Natural killer cell (primary cell): Measurements from ENCODE around the gene MGP. TPM values are rescaled to one million over a fixed set of nuclear protein-coding genes. Genes with fewer than 3 reads are reported as not detected.

ENCODE experiments used
- ATAC-seq, 3 donors: fragments of 150-1000 bp in 2 of 3; fragments of 200-7000 bp in 1 of 3; cut with Tn5 transposase; 1 replicate in 1 of 3; 2 replicates in 2 of 3; pipeline ENCODE4 v1.10.0; 2021; ENCODE audit warnings: mild to moderate bottlenecking in 2 of 3, moderate library complexity in 2 of 3
- DNase-seq, 2 donors: peaks; one replicate each; pipeline versions ENCODE4 v3.0.0 to v3.0.0-alpha.2; 2013 to 2021; ENCODE audit warnings: mixed read lengths in 1 of 2
- H3K27ac ChIP-seq: one replicate; pipeline ENCODE4 v1.5.1; 2013; ENCODE audit warnings: mild to moderate bottlenecking, low read length
- H3K27me3 ChIP-seq: one replicate; pipeline ENCODE4 v1.6.1; 2013; ENCODE audit warnings: low read length; ENCODE audit not compliant: control insufficient read depth, insufficient read depth
- H3K36me3 ChIP-seq: one replicate; pipeline ENCODE4 v1.6.1; 2013; ENCODE audit warnings: low read length; ENCODE audit not compliant: control insufficient read depth, insufficient read depth
- H3K4me1 ChIP-seq: one replicate; pipeline ENCODE4 v1.6.1; 2013; ENCODE audit warnings: low read length; ENCODE audit not compliant: control insufficient read depth, insufficient read depth
- H3K4me3 ChIP-seq: one replicate; pipeline ENCODE4 v1.5.1; 2013; ENCODE audit warnings: low read length
- H3K9me3 ChIP-seq: one replicate; pipeline ENCODE4 v1.6.1; 2013; ENCODE audit warnings: low read length; ENCODE audit not compliant: control insufficient read depth, insufficient read depth
- H3K27ac Mint-ChIP-seq, 2 donors: one replicate each; pipeline ENCODE4 v1.8.0; 2022; ENCODE audit warnings: mild to moderate bottlenecking in 2 of 2, mixed read lengths in 2 of 2, moderate library complexity in 1 of 2
- H3K27me3 Mint-ChIP-seq, 2 donors: one replicate each; pipeline ENCODE4 v1.8.0; 2022; ENCODE audit warnings: low read depth in 2 of 2, mixed read lengths in 2 of 2
- H3K36me3 Mint-ChIP-seq: one replicate; pipeline ENCODE4 v1.8.0; 2022; ENCODE audit warnings: mixed read lengths
- H3K4me1 Mint-ChIP-seq, 2 donors: one replicate each; pipeline ENCODE4 v1.8.0; 2022; ENCODE audit warnings: mixed read lengths in 2 of 2
- H3K4me3 Mint-ChIP-seq: one replicate; pipeline ENCODE4 v1.8.0; 2022; ENCODE audit warnings: mild to moderate bottlenecking, moderate library complexity, mixed read lengths
- H3K9me3 Mint-ChIP-seq, 2 donors: one replicate each; pipeline ENCODE4 v1.8.0; 2022; ENCODE audit warnings: mixed read lengths in 2 of 2
- WGBS: methylation state at CpG from one replicate; pipeline ENCODE4 v1.1.7; 2013; ENCODE audit warnings: missing lambda C conversion rate; ENCODE audit not compliant: insufficient coverage; 5-methylcytosine and 5-hydroxymethylcytosine counted together
- intact Hi-C: fragments of 100-400 bp; cut with micrococcal nuclease; formaldehyde crosslinking; loops from one replicate; pipeline ENCODE4 v1.14.2; 2022
- total RNA-seq, 4 donors: library from RNA; stranded (reverse); fragments of 120-200 nt in 1 of 4; gene quantifications; one replicate each; pipeline versions ENCODE4 v1.2.3 to v1.2.4, GENCODE V29; 2013 to 2022
- TF ChIP-seq, protein P1 (sequence below): fragments of 200-600 bp; IDR thresholded peaks from one replicate; pipeline ENCODE4 v1.8.0; 2022; ENCODE audit warnings: antibody characterized with exemption

Gene MGP
- total RNA-seq, 3 donors from 2014 or later (not counting 1 experiment from before 2014, with no cell fraction given): 0.89 to 1.1 TPM; not detected in 1

DNA sequence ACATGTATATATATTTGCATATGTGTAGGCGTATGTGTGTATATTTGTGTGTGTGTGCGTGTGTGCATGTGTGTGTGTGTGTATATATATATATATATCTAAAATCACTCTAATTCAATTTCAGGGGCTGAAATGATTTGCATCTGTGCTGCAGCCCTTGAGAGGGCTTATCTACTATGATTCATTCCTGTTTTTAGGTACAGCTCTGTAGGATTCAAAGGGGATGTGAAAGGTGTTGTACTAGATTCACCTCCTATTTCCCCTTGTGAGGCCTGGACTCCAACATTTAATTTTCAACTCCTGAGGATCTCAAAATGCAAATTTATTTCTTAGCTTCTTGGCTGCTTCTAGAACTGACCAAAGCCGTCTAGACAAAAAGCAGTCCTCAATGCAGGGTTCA, 41.6 kb upstream of the MGP start:
- Histone ChIP-seq H3K4me1 (no peaks in the 10 kb centered on the region), H3K36me3 (peaks cover 38% of the 10 kb centered on the region), H3K9me3 (no peaks in the 10 kb centered on the region), H3K27me3 (no peaks in the 10 kb centered on the region), H3K4me3 (no peak overlapping the region), H3K27ac (no peak overlapping the region)
- WGBS: 76% methylated on average over 1 of the region's 3 CpGs
- intact Hi-C loops: no loop called here
- H3K4me1 Mint-ChIP-seq: no peaks in the 10 kb centered on the region
- TF ChIP-seq, protein P1, sequence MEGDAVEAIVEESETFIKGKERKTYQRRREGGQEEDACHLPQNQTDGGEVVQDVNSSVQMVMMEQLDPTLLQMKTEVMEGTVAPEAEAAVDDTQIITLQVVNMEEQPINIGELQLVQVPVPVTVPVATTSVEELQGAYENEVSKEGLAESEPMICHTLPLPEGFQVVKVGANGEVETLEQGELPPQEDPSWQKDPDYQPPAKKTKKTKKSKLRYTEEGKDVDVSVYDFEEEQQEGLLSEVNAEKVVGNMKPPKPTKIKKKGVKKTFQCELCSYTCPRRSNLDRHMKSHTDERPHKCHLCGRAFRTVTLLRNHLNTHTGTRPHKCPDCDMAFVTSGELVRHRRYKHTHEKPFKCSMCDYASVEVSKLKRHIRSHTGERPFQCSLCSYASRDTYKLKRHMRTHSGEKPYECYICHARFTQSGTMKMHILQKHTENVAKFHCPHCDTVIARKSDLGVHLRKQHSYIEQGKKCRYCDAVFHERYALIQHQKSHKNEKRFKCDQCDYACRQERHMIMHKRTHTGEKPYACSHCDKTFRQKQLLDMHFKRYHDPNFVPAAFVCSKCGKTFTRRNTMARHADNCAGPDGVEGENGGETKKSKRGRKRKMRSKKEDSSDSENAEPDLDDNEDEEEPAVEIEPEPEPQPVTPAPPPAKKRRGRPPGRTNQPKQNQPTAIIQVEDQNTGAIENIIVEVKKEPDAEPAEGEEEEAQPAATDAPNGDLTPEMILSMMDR: no peak
- peak overlapping the region in 1 of 2 donors; percentile 19 for H3K27ac Mint-ChIP-seq
- H3K4me3 Mint-ChIP-seq: no peak overlapping the region
- no peaks in the 10 kb centered on the region for H3K27me3 Mint-ChIP-seq
- ATAC-seq (no peak), DNase-seq (no peak)
- H3K36me3 Mint-ChIP-seq: no peaks in the 10 kb centered on the region
- H3K9me3 Mint-ChIP-seq: no peaks in the 10 kb centered on the region

DNA sequence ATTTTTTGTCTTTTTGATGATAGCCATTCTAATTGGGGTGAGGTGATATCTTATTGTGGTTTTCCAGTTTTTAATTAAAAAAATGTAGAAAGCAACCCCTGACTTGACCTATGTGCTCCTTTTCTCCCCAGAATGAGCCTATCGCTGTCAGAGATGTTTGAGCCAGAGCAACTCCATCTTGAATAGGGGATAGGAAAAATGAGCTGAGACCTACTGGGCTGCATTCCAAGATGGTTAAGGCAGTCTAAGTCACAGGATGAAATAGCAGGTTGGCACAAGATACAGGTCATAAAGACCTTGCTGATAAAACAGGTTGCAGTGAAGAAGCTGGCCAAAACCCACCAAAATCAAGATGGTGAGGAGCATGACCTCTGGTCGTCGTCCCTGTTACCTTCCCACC, 38.9 kb upstream of the MGP start:
- Mint-ChIP-seq H3K27ac (no peak overlapping the region), H3K4me1 (peaks cover 16 to 20% of the 10 kb centered on the region in 2 donors), H3K36me3 (peaks cover 11% of the 10 kb centered on the region), H3K4me3 (no peak overlapping the region), H3K9me3 (no peaks in the 10 kb centered on the region), H3K27me3 (no peaks in the 10 kb centered on the region)
- Histone ChIP-seq H3K9me3 (no peaks in the 10 kb centered on the region), H3K36me3 (peaks cover 26% of the 10 kb centered on the region), H3K27me3 (no peaks in the 10 kb centered on the region), H3K4me1 (peaks cover 4% of the 10 kb centered on the region), H3K4me3 (no peak overlapping the region), H3K27ac (no peak overlapping the region)
- 94% methylated on average over 3 of the region's 3 CpGs for WGBS
- no peak for ATAC-seq
- DNase-seq: no peak
- TF ChIP-seq, protein P1: no peak
- intact Hi-C loops: no loop called here

DNA sequence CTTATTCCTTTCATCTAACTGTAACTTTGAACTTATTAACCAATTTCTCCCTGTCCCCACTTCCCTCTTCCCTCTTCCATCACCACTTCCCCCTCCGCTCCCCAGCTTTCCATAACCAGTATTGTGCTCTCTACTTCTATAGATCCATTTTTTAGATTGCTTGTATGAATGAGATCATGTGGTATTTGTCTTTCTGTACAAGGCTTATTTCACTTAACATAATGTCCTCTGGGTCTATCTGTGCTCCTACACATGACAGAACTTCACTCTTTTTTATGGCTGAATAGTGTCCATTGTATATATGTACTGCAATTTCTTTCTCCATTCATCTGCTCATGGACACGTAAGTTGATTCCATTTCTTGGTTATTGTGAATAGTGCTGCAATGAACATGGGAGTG, 38.3 kb upstream of the MGP start:
- no peak overlapping the region for H3K27ac ChIP-seq
- no peaks in the 10 kb centered on the region for H3K9me3 ChIP-seq
- intact Hi-C loops: no loop called here
- peaks cover 26% of the 10 kb centered on the region for H3K36me3 ChIP-seq
- H3K4me3 ChIP-seq: no peak overlapping the region
- no peak overlapping the region for H3K27ac Mint-ChIP-seq
- H3K9me3 Mint-ChIP-seq: no peaks in the 10 kb centered on the region
- no peaks in the 10 kb centered on the region for H3K27me3 Mint-ChIP-seq
- peaks cover 11% of the 10 kb centered on the region for H3K36me3 Mint-ChIP-seq
- TF ChIP-seq, protein P1: no peak
- peaks cover 4% of the 10 kb centered on the region for H3K4me1 ChIP-seq
- peaks cover 16 to 20% of the 10 kb centered on the region in 2 donors for H3K4me1 Mint-ChIP-seq
- WGBS: 80% methylated on average over 1 of the region's 2 CpGs
- DNase-seq: no peak
- no peak for ATAC-seq
- no peaks in the 10 kb centered on the region for H3K27me3 ChIP-seq
- H3K4me3 Mint-ChIP-seq: no peak overlapping the region

DNA sequence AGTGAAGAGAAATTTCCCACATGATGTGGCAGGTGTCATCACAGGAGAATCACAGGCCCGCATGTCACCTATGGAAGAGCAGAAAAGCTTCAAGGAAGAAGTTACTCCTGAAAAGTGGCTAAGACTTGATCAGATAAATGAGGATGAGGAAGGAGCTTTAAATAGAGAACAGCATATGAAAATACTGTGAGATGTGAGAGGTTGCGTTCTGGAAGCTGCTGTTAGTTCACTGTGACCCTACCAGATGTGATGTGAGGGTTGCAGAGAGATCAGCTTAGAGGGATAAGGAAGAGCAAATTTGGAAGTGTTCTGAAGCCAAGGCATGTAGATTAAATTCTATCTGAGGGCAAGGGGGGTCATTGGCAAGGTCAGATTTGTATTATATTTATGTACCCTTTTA, 35.6 kb upstream of the MGP start:
- ATAC-seq: no peak
- no peak for DNase-seq
- TF ChIP-seq, protein P1: no peak
- H3K36me3 Mint-ChIP-seq: peaks cover 30% of the 10 kb centered on the region
- Histone ChIP-seq H3K36me3 (peaks cover 45% of the 10 kb centered on the region), H3K4me3 (no peak overlapping the region), H3K9me3 (no peaks in the 10 kb centered on the region), H3K27ac (peak overlapping the region; percentile 17), H3K4me1 (peaks cover 4% of the 10 kb centered on the region), H3K27me3 (no peaks in the 10 kb centered on the region)
- WGBS: 82% methylated on average over 2 of the region's 2 CpGs
- H3K4me3 Mint-ChIP-seq: no peak overlapping the region
- intact Hi-C loops: no loop called here
- peak overlapping the region; percentile 70 to 75 for H3K27ac Mint-ChIP-seq
- no peaks in the 10 kb centered on the region for H3K9me3 Mint-ChIP-seq
- H3K4me1 Mint-ChIP-seq: peaks cover 16 to 20% of the 10 kb centered on the region in 2 donors
- H3K27me3 Mint-ChIP-seq: no peaks in the 10 kb centered on the region
